Urinary bladder (tissue), 4 donors: ENCODE measurements around the gene WDR47. TPM values are rescaled to one million over a fixed set of nuclear protein-coding genes. Genes with fewer than 3 reads are reported as not detected.
A peak's percentile ranks its signal among the peaks of the same experiment; 100 is the strongest.

Source experiments
- DNase-seq: peaks from one replicate; pipeline ENCODE4 v3.0.0-alpha.2; 2015; ENCODE audit errors: extremely low spot score
- H3K27ac ChIP-seq: one replicate; pipeline ENCODE4 v1.5.1; 2013; ENCODE audit warnings: low read depth, mild to moderate bottlenecking, moderate library complexity
- H3K36me3 ChIP-seq: one replicate; pipeline ENCODE4 v1.6.1; 2013; ENCODE audit warnings: mild to moderate bottlenecking, moderate library complexity; ENCODE audit not compliant: insufficient read depth
- H3K4me1 ChIP-seq: one replicate; pipeline ENCODE4 v1.6.1; 2013; ENCODE audit warnings: mild to moderate bottlenecking, moderate library complexity; ENCODE audit not compliant: insufficient read depth
- H3K4me3 ChIP-seq: one replicate; pipeline ENCODE4 v1.5.1; 2013; ENCODE audit warnings: low read depth, low read length
- WGBS: extraction: QIAGEN DNeasy Blood & Tissue Kit; methylation state at CpG from one replicate; pipeline ENCODE4 v1.1.7; 2013; 5-methylcytosine and 5-hydroxymethylcytosine counted together
- polyA plus RNA-seq: library from polyadenylated mRNA; stranded (reverse); fragments of 200-250 nt; gene quantifications from one replicate; pipeline ENCODE4 v1.2.3, GENCODE V29; 2013
- total RNA-seq: library from RNA; depleted of rRNA; stranded (reverse); fragments of >200 nt; gene quantifications from one replicate; pipeline ENCODE4 v1.2.3, GENCODE V29; 2014
- donor health status: healthy with polysubstance abuse.
- donor health status: healthy.

WDR47 gene
- total RNA-seq (21.0 TPM), polyA plus RNA-seq (10.5 TPM)

GRCh38 chr1:109041621-109042468 lies at the start of gene WDR47:
WDR47 (minus strand) TSS chr1:109042102; CDS start chr1:109023512, 18,590 bp downstream.
- under 1% methylated on average over 90 of the region's 90 CpGs for WGBS
- no peaks in the 10 kb centered on the region for H3K36me3 ChIP-seq

GRCh38 chr1:109091078-109091838 lies 49.4 kb upstream of the WDR47 start:
- 4% methylated on average over 13 of the region's 13 CpGs for WGBS
- H3K4me3 ChIP-seq, result peak overlapping the region; percentile 75
- H3K4me1 ChIP-seq, result no peaks in the 10 kb centered on the region

More at GRCh38 chr1:109041621-109042468, at the start of gene WDR47:
- H3K4me3 ChIP-seq, result peak within 1 kb of the TSS; percentile 86
- DNase-seq, result peak; percentile 60
- H3K27ac ChIP-seq, result peak within 1 kb of the TSS; percentile 73
- H3K4me1 ChIP-seq, result no peaks in the 10 kb centered on the region

GRCh38 chr1:109090196-109091077 lies 48.5 kb upstream of the WDR47 start, which contains the start of gene TMEM167B:
TMEM167B (plus strand) TSS chr1:109090764; CDS start chr1:109090873, 109 bp downstream.
- peak within 1 kb of the TSS; percentile 75 for H3K4me3 ChIP-seq
- peak within 1 kb of the TSS; percentile 97 for H3K27ac ChIP-seq
- no peaks in the 10 kb centered on the region for H3K4me1 ChIP-seq
- DNase-seq, result peak; percentile 86
- 2% methylated on average over 67 of the region's 67 CpGs for WGBS
- H3K36me3 ChIP-seq, result peaks cover 2% of the 10 kb centered on the region

More at GRCh38 chr1:109091078-109091838, 49.4 kb upstream of the WDR47 start:
- Histone ChIP-seq H3K27ac (peak overlapping the region; percentile 97), H3K36me3 (peaks cover 2% of the 10 kb centered on the region)
- no peak for DNase-seq

GRCh38 chr1:109089242-109090015 lies 47.5 kb upstream of the WDR47 start:
- no peak for DNase-seq
- no peaks in the 10 kb centered on the region for H3K4me1 ChIP-seq
- no peak overlapping the region for H3K27ac ChIP-seq
- no peak overlapping the region for H3K4me3 ChIP-seq
- 52% methylated on average over 31 of the region's 31 CpGs for WGBS
- peaks cover 2% of the 10 kb centered on the region for H3K36me3 ChIP-seq

- Histone ChIP-seq H3K36me3 (no peaks in the 10 kb centered on the region), H3K4me1 (no peaks in the 10 kb centered on the region), H3K27ac (no peak overlapping the region), H3K4me3 (no peak overlapping the region)
- 85% methylated on average over 13 of the region's 13 CpGs for WGBS
- no peak for DNase-seq
Observed at GRCh38 chr1:109084563-109085517, 42.9 kb upstream of the WDR47 start.

GRCh38 chr1:109083923-109084322 lies 42.0 kb upstream of the WDR47 start:
- H3K4me1 ChIP-seq, result no peaks in the 10 kb centered on the region
- DNase-seq, result no peak
- WGBS, result 53% methylated on average over 1 of the region's 1 CpG
- no peak overlapping the region for H3K4me3 ChIP-seq
- H3K36me3 ChIP-seq, result no peaks in the 10 kb centered on the region
- no peak overlapping the region for H3K27ac ChIP-seq

- Histone ChIP-seq H3K36me3 (no peaks in the 10 kb centered on the region), H3K4me1 (no peaks in the 10 kb centered on the region), H3K4me3 (no peak overlapping the region), H3K27ac (no peak overlapping the region)
- no peak for DNase-seq
- WGBS, result 79% methylated on average over 3 of the region's 3 CpGs
Observed at GRCh38 chr1:109083501-109083900, 41.6 kb upstream of the WDR47 start.

- no peak for DNase-seq
- H3K4me1 ChIP-seq, result peaks cover 2% of the 10 kb centered on the region
- H3K36me3 ChIP-seq, result no peaks in the 10 kb centered on the region
- no peak overlapping the region for H3K27ac ChIP-seq
- 76% methylated on average over 5 of the region's 5 CpGs for WGBS
- H3K4me3 ChIP-seq, result no peak overlapping the region
Observed at GRCh38 chr1:109080441-109081082, 38.7 kb upstream of the WDR47 start.

GRCh38 chr1:109079240-109079622 lies 37.3 kb upstream of the WDR47 start:
- WGBS, result over 99% methylated on average over 2 of the region's 2 CpGs
- peaks cover 2% of the 10 kb centered on the region for H3K4me1 ChIP-seq
- no peaks in the 10 kb centered on the region for H3K36me3 ChIP-seq
- no peak overlapping the region for H3K27ac ChIP-seq
- H3K4me3 ChIP-seq, result no peak overlapping the region
- DNase-seq, result no peak

GRCh38 chr1:109078317-109078716 lies 36.4 kb upstream of the WDR47 start:
- DNase-seq, result no peak
- Histone ChIP-seq H3K27ac (no peak overlapping the region), H3K4me1 (peaks cover 2% of the 10 kb centered on the region), H3K4me3 (no peak overlapping the region), H3K36me3 (no peaks in the 10 kb centered on the region)
- 94% methylated on average over 1 of the region's 1 CpG for WGBS
